ENCODE measurements around the gene MAST4.
A peak's percentile ranks its signal among the peaks of the same experiment; 100 is the strongest.

MAST4 gene

DNA sequence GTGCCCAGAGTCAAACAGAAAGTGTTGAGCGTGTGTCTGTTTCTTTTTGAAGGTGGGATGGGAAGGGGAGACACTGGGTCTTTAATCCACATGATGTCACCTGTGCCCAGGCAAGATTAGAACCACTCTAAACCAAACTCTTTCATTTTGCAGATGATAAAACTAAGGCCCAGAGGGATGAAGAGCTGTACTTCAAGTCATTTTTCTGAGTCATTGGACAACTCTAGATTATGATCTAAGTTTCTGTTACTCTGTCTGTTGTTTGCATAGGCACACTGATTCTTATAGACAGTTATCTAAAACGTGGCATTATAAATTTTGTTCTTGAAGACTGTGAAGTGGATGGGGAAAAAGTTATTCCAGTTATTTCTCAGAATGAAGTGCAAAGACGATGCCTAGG lies 48.8 kb downstream of the MAST4 start (continued):
- TF ChIP-seq, protein P1, sequence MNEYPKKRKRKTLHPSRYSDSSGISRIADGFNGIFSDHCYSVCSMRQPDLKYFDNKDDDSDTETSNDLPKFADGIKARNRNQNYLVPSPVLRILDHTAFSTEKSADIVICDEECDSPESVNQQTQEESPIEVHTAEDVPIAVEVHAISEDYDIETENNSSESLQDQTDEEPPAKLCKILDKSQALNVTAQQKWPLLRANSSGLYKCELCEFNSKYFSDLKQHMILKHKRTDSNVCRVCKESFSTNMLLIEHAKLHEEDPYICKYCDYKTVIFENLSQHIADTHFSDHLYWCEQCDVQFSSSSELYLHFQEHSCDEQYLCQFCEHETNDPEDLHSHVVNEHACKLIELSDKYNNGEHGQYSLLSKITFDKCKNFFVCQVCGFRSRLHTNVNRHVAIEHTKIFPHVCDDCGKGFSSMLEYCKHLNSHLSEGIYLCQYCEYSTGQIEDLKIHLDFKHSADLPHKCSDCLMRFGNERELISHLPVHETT (tag by site-specific recombination; IDR thresholded peaks at IDR 0.05), result no peak
- TF ChIP-seq ZNF335 (tag by site-specific recombination; conservative IDR thresholded peaks at IDR 0.05) (no peak), ZNF423 (tag by site-specific recombination; IDR thresholded peaks at IDR 0.05) (no peak), ZNF677 (tag by site-specific recombination; IDR thresholded peaks at IDR 0.05) (no peak)

DNA sequence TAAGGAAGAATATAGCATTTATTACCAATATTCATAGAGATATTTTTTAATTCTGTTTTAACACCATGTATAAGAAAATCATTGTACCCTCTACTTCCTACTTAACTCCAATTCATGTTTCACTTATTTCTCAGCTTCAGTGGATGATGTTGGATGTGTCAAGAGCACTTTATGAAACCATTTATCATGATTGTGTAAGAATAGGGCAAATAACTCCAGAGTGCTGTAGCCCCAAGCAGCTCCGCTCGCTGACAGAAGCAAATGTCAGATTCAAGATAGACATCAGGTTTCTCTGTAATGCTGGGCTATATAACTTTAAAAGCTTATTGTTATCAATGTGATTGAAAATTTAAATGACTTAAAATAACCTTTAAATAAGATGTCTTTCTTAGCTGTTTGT lies 50.4 kb downstream of the MAST4 start:
- H3K4me3 ChIP-seq (ENCODE audit: low read depth, low read length), result no peak overlapping the region
- TF ChIP-seq ZBTB8A (tag by site-specific recombination; IDR thresholded peaks at IDR 0.05), result no peak
- no peak for TF ChIP-seq ZNF184 (tag by site-specific recombination; IDR thresholded peaks at IDR 0.05)
- TF ChIP-seq, protein P2, sequence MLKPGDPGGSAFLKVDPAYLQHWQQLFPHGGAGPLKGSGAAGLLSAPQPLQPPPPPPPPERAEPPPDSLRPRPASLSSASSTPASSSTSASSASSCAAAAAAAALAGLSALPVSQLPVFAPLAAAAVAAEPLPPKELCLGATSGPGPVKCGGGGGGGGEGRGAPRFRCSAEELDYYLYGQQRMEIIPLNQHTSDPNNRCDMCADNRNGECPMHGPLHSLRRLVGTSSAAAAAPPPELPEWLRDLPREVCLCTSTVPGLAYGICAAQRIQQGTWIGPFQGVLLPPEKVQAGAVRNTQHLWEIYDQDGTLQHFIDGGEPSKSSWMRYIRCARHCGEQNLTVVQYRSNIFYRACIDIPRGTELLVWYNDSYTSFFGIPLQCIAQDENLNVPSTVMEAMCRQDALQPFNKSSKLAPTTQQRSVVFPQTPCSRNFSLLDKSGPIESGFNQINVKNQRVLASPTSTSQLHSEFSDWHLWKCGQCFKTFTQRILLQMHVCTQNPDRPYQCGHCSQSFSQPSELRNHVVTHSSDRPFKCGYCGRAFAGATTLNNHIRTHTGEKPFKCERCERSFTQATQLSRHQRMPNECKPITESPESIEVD (tag by site-specific recombination; IDR thresholded peaks at IDR 0.05), result peak; percentile 41; the same call in 1 of the 2 replicates
- TF ChIP-seq ZNF629 (tag by site-specific recombination; IDR thresholded peaks at IDR 0.05), result 0 out of 2 replicates have a peak, but pooled peaks have one; percentile 20
- TF ChIP-seq, protein P3, sequence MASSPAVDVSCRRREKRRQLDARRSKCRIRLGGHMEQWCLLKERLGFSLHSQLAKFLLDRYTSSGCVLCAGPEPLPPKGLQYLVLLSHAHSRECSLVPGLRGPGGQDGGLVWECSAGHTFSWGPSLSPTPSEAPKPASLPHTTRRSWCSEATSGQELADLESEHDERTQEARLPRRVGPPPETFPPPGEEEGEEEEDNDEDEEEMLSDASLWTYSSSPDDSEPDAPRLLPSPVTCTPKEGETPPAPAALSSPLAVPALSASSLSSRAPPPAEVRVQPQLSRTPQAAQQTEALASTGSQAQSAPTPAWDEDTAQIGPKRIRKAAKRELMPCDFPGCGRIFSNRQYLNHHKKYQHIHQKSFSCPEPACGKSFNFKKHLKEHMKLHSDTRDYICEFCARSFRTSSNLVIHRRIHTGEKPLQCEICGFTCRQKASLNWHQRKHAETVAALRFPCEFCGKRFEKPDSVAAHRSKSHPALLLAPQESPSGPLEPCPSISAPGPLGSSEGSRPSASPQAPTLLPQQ (tag by site-specific recombination; IDR thresholded peaks at IDR 0.05), result 0 out of 2 replicates have a peak, but pooled peaks have one; percentile 32
- no peak for TF ChIP-seq ZNF501 (tag by site-specific recombination; IDR thresholded peaks at IDR 0.05)
- TF ChIP-seq ZNF433 (tag by site-specific recombination; IDR thresholded peaks at IDR 0.05; ENCODE audit: low read depth), result no peak
- no peaks in the 10 kb centered on the region; the same call in 1 of the 2 replicates for H3K9me3 ChIP-seq (ENCODE audit: control insufficient read depth, insufficient read depth, low read depth, low read length)
- ChIA-PET POLR2A (no interaction called here), CTCF (interaction anchor here (1.0 to 1.1 kb wide), 2 partner anchors 15 to 110 kb away, joined by 3 to 4 read pairs; no protein-coding TSS in a partner anchor)
- no peak overlapping the region for H3K27ac ChIP-seq (ENCODE audit: extremely low read depth, low read depth, low read length)
- peaks cover 13% of the 10 kb centered on the region for H3K4me1 ChIP-seq (ENCODE audit: control insufficient read depth, insufficient read depth, low read length)
- H3K36me3 ChIP-seq (ENCODE audit: control insufficient read depth in 2 of 2, insufficient read depth in 1 of 2, low read length in 2 of 2), result no peaks in the 10 kb centered on the region

DNA sequence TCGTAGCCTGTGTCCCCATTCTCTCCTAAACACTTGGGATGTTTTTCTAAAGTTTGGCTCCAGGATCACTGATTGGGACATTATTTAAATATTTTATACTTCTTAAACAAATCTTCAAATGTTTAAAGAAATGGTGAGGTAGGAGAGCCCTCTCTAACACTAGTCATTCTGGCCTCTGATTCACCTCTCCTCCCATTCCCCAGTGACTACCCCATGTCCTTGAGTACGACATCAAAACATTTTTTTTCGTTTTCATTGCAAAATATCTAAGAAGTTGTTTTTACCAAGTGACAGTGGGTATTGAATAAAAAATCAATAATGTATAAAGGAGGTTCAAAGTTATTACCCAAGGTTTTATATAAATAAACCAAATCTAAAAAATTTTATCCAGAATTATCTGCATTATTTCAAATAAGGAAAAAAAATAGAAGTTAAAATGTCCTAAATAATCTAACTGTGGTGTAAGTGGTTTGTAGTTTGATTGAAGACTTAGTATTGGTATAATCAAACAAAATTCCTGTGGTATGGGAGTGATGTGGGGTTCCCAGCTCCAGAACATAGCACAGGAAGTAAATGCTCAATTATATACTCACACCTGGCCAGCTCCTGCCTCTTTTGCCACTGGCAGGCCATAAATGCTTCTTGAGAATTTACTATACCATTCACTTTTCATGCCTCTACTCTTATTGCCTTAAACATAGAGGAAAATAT lies 51.1 kb downstream of the MAST4 start:
- Histone ChIP-seq H3K4me1 (ENCODE audit: control insufficient read depth, insufficient read depth, low read length) (peaks cover 13% of the 10 kb centered on the region), H3K9me3 (ENCODE audit: control insufficient read depth, insufficient read depth, low read depth, low read length) (no peaks in the 10 kb centered on the region), H3K4me3 (ENCODE audit: low read depth, low read length) (no peak overlapping the region), H3K27ac (ENCODE audit: extremely low read depth, low read depth, low read length) (no peak overlapping the region), H3K36me3 (ENCODE audit: control insufficient read depth in 2 of 2, insufficient read depth in 1 of 2, low read length in 2 of 2) (no peaks in the 10 kb centered on the region)
- POLR2A ChIA-PET, result no interaction called here
- CTCF ChIA-PET, result interaction anchor here (1.0 to 1.1 kb wide), 2 partner anchors 15 to 110 kb away, joined by 3 to 4 read pairs; no protein-coding TSS in a partner anchor
- TF ChIP-seq, protein P4, sequence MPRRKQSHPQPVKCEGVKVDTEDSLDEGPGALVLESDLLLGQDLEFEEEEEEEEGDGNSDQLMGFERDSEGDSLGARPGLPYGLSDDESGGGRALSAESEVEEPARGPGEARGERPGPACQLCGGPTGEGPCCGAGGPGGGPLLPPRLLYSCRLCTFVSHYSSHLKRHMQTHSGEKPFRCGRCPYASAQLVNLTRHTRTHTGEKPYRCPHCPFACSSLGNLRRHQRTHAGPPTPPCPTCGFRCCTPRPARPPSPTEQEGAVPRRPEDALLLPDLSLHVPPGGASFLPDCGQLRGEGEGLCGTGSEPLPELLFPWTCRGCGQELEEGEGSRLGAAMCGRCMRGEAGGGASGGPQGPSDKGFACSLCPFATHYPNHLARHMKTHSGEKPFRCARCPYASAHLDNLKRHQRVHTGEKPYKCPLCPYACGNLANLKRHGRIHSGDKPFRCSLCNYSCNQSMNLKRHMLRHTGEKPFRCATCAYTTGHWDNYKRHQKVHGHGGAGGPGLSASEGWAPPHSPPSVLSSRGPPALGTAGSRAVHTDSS (tag by site-specific recombination; IDR thresholded peaks at IDR 0.05), result no peak
- TF ChIP-seq ZNF140 (tag by site-specific recombination; IDR thresholded peaks at IDR 0.05) (no peak), SP2 (tag by site-specific recombination; IDR thresholded peaks at IDR 0.05) (no peak), KLF8 (tag by site-specific recombination; IDR thresholded peaks at IDR 0.05) (no peak), ZNF426 (tag by site-specific recombination; IDR thresholded peaks at IDR 0.05) (no peak), ZNF660 (tag by site-specific recombination; IDR thresholded peaks at IDR 0.05) (no peak), KLF16 (tag by site-specific recombination; IDR thresholded peaks at IDR 0.05) (no peak), GLIS2 (tag by site-specific recombination; IDR thresholded peaks at IDR 0.05) (no peak), ZNF211 (tag by site-specific recombination; IDR thresholded peaks at IDR 0.05; ENCODE audit: low read depth) (no peak)
- TF ChIP-seq, protein P5, sequence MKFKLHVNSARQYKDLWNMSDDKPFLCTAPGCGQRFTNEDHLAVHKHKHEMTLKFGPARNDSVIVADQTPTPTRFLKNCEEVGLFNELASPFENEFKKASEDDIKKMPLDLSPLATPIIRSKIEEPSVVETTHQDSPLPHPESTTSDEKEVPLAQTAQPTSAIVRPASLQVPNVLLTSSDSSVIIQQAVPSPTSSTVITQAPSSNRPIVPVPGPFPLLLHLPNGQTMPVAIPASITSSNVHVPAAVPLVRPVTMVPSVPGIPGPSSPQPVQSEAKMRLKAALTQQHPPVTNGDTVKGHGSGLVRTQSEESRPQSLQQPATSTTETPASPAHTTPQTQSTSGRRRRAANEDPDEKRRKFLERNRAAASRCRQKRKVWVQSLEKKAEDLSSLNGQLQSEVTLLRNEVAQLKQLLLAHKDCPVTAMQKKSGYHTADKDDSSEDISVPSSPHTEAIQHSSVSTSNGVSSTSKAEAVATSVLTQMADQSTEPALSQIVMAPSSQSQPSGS (tag by site-specific recombination; IDR thresholded peaks at IDR 0.05; ENCODE audit: low read depth), result no peak
- TF ChIP-seq, protein P6, sequence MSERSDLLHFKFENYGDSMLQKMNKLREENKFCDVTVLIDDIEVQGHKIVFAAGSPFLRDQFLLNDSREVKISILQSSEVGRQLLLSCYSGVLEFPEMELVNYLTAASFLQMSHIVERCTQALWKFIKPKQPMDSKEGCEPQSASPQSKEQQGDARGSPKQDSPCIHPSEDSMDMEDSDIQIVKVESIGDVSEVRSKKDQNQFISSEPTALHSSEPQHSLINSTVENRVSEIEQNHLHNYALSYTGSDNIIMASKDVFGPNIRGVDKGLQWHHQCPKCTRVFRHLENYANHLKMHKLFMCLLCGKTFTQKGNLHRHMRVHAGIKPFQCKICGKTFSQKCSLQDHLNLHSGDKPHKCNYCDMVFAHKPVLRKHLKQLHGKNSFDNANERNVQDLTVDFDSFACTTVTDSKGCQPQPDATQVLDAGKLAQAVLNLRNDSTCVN (tag by site-specific recombination; optimal IDR thresholded peaks at IDR 0.05), result no peak
- TF ChIP-seq, protein P7, sequence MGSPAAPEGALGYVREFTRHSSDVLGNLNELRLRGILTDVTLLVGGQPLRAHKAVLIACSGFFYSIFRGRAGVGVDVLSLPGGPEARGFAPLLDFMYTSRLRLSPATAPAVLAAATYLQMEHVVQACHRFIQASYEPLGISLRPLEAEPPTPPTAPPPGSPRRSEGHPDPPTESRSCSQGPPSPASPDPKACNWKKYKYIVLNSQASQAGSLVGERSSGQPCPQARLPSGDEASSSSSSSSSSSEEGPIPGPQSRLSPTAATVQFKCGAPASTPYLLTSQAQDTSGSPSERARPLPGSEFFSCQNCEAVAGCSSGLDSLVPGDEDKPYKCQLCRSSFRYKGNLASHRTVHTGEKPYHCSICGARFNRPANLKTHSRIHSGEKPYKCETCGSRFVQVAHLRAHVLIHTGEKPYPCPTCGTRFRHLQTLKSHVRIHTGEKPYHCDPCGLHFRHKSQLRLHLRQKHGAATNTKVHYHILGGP (tag by site-specific recombination; IDR thresholded peaks at IDR 0.05), result no peak
